Astrocyte (in vitro differentiated cells and primary cell): ENCODE data around the gene SPO11.
"Not testable (repeated sequence)": the region's sequence is repeated elsewhere in the genome, so short reads cannot be mapped to it uniquely, and the experiment has no call there.

Experiments used
- EZH2 ChIP-seq: IDR thresholded peaks from 2 replicates; pipeline ENCODE4 v1.6.1; 2012; ENCODE audit warnings: mild to moderate bottlenecking, low read length, inconsistent platforms; ENCODE audit not compliant: insufficient read depth
- TF ChIP-seq, protein P1 (sequence below): IDR thresholded peaks from 2 replicates; pipeline ENCODE4 v1.5.1; 2011; ENCODE audit warnings: low read depth, mild to moderate bottlenecking, inconsistent platforms, low read length, moderate library complexity; ENCODE audit not compliant: insufficient read depth

DNA sequence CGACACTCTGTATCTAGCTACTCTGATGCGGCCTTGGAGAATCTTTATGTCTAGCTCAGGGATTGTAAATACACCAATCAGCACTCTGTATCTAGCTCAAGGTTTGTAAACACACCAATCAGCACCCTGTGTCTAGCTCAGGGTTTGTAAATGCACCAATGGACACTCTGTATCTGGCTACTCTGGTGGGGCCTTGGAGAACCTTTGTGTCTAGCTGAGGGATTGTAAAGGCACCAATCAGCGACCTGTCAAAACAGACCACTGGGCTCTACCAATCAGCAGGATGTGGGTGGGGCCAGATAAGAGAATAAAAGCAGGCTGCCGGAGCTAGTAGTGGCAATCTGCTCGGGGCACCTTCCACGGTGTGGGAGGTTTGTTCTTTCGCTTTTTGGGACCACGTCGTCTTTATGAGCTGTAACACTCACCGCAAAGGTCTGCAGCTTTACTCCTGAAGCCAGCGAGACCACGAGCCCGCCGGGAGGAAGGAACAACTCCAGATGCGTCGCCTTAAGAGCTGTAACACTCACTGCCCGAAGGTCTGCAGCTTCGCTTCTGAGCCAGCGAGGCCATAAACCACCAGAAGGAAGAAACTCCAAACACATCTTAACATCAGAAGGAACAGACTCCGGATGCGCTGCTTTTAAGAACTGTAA is 19.4 kb downstream of the SPO11 start:
- TF ChIP-seq, protein P1, sequence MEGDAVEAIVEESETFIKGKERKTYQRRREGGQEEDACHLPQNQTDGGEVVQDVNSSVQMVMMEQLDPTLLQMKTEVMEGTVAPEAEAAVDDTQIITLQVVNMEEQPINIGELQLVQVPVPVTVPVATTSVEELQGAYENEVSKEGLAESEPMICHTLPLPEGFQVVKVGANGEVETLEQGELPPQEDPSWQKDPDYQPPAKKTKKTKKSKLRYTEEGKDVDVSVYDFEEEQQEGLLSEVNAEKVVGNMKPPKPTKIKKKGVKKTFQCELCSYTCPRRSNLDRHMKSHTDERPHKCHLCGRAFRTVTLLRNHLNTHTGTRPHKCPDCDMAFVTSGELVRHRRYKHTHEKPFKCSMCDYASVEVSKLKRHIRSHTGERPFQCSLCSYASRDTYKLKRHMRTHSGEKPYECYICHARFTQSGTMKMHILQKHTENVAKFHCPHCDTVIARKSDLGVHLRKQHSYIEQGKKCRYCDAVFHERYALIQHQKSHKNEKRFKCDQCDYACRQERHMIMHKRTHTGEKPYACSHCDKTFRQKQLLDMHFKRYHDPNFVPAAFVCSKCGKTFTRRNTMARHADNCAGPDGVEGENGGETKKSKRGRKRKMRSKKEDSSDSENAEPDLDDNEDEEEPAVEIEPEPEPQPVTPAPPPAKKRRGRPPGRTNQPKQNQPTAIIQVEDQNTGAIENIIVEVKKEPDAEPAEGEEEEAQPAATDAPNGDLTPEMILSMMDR, result not testable (repeated sequence)
- TF ChIP-seq EZH2, result not testable (repeated sequence)
